Amniotic epithelial cell (primary cell): ENCODE data around the gene RAB30.

Source experiments
- DNase-seq: peaks from one replicate; pipeline ENCODE4 v3.0.0-alpha.2; 2010; ENCODE audit warnings: low read depth

The RAB30 gene

GRCh38 chr11:83070731-83071566 is 748 bp downstream of the RAB30 start:
- DNase-seq: no peak

DNA sequence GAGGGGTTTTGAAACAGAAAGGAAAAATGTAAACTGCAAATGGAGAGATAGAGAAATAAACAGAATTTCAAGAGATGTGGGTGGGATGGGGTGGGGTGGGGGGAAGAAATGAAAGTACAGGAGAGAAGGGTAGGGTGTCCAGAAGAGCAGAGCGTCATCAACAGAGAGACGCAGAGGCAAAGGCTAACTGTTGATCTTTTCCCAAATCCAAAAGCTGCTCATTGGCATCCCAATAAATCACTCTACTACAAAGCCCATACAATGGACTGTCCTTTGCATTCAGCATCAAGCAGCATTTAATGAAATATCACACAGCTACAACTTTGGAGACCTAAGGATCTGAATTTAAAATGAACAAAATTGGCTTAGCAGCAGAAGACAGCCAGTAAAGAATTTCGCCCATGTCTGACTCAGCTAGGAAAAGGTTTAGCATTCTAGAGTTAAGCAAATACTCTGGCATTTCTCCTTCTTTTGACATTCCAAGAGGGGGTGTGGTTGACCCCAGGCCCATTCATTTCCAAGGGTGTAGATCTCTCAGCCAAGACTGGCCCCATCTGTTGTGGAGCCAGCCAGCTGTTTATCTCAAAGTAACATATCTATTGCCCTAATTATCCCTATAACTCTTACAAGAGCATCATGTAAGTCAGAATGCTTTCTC is 1.5 kb downstream of the RAB30 start:
- DNase-seq: peak; percentile 75

GRCh38 chr11:83069441-83070043 is 2.2 kb downstream of the RAB30 start:
- no peak for DNase-seq

DNA sequence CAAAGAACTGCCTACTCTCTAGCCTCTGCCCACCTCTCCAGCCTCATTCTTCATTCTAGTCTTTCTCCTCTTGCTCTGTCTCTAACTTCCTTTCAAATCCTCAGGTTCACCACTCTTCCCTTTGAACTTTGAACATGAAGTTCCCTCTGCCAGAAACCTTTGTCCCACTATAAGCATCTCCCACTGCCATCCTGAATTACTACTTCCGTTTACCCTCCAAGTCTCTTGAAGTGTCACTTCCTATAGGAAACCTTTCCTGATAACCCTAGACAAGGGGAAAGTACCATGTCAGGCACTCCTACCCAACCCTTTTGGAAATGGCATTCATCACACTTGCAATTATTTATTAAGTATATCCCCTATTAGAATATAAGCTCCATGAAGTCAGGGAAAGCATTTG is 3.1 kb downstream of the RAB30 start:
- no peak for DNase-seq

DNA sequence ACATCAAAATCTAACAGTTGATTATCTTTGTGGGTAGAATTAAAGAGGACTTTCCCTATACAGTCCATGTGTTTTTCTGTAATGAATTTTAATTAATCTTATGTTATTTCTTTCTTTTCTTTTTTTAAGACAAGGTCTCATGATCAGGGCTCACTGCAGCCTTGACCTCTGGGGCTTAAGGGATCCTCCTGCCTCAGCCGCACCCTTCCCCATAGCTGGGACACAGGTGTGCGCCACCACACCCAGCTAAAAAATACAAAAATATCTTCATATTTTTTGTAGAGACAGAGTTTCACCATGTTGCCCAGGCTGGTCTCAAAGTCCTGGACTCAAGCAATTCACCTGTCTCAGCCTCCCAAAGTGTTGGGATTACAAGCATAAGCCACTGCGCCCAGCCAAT is 7.7 kb downstream of the RAB30 start:
- no peak for DNase-seq

DNA sequence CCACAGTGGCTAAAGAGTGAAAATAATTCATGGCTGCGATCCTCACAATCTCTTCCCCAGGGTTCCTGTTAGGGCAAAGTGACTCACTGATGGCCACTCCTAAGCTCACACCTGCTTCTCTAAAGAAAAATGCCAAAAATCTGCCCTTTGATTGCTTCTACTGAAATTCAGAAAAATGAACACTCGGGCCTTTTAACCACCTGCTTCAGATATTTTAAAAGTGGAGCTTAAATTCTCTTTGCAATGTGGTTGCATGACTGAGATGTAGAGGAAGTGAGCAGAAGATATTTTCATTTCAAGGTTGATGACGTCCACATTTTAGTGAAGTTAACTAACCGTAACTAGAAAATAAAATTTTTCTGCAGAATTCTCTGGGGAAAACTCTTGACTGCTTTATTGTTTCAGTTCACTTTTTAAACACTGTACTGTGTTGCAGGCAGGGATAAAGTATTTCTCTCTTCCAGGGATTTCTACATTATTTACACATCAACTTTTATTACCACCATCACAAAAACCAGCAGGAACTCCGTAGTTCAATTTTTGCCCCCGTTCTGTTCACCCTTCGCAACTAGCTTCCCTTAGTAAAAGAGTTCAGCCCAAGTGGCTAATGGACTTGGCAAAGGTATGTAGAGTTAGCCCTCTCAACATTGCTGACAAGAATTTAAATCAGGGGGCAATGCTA is 8.5 kb downstream of the RAB30 start:
- DNase-seq: peak; percentile 31

DNA sequence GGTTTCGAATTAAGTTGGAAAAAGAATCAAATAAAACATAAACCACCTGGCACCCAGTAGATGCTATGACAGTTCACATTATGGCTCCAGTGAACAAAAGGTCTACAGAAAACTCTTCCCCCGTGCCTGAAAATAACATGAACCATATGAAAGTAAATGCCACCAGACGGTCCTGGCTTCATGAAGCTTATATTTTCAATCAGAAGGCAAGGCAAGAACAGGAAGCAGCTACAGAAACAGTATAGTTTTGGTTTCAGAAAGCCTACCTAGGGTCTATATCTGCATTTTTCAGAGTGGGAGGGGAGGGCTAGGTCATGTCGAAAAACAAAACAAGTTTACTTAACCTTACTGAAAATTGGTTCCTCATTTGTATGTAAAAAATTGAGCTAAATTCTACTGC is 9.8 kb downstream of the RAB30 start:
- DNase-seq: no peak

DNA sequence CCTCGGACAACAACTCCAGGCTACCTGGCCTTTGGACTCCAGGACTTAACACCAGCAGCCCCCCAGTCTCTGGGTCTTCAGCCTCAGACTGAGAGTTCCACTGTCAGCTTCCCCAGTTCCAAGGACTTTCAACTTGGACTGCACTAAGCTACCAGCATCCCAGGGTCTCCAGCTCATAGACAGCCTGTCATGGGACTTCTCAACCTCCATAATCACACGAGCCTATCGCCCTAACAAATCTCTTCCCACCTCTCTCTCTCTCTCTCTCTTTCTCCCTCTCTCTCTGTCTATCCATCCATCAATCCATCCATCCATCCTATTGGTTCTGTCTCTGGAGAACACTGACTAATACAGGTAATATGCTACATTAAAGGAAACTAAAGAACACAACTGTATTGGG is 10.7 kb downstream of the RAB30 start:
- DNase-seq: no peak

DNA sequence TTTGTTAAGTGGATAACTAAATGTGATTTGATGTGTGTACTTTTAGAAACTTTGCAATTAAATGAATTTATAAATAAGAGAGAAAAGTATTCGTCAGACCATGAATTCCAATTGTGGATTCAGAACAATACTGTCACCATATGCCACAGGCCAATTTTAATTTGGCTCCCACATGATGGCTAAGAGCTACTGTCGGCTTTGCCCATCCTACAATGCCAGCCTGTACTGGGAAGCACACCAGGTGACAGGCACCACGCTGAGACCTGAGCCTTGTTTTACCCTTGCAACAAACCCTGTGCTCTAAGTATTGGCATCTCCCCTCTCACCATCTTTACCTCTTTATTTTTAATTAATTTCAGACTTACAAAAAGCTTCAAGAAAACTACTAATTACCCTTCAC is 14.0 kb downstream of the RAB30 start:
- DNase-seq: no peak

- DNase-seq: no peak
Observed at GRCh38 chr11:83056611-83057010, 15.1 kb downstream of the RAB30 start.

DNA sequence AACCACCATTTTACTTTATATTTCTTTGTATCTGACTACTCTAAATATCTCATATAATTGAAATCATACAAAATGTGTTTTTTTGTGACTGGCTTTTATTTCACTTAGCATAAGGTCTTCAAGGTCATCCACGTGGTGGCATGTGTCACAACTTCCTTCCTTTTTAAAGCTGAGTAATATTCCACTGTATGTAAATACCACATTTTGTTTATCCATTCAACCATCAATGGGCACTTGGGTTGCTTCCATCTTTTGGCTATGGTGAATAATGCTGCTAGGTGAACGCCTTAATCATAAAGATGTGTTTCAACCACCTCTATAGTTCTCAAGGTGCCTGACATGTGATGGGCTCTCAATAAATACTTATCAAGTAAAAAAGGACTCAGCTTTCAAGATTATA is 15.5 kb downstream of the RAB30 start:
- no peak for DNase-seq

- no peak for DNase-seq
Observed at GRCh38 chr11:83054904-83055380, 16.8 kb downstream of the RAB30 start.

DNA sequence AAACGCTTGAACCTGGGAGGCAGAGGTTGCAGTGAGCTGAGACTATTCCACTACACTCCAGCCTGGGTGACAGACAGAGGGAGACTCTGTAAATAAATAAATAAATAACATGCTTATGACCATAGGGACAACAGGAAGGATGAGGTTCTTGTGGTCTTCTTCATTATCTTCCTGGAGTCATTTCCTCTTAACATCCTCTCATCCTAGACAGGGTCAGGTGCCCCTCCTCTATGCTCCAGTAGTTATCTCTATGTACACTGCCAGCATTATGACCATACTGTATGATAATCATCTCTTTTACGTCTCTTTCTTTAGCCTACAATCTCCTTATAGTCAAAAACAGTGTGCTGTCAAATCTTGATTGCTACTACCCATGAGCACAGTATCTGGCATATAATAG is 17.7 kb downstream of the RAB30 start:
- DNase-seq: no peak

DNA sequence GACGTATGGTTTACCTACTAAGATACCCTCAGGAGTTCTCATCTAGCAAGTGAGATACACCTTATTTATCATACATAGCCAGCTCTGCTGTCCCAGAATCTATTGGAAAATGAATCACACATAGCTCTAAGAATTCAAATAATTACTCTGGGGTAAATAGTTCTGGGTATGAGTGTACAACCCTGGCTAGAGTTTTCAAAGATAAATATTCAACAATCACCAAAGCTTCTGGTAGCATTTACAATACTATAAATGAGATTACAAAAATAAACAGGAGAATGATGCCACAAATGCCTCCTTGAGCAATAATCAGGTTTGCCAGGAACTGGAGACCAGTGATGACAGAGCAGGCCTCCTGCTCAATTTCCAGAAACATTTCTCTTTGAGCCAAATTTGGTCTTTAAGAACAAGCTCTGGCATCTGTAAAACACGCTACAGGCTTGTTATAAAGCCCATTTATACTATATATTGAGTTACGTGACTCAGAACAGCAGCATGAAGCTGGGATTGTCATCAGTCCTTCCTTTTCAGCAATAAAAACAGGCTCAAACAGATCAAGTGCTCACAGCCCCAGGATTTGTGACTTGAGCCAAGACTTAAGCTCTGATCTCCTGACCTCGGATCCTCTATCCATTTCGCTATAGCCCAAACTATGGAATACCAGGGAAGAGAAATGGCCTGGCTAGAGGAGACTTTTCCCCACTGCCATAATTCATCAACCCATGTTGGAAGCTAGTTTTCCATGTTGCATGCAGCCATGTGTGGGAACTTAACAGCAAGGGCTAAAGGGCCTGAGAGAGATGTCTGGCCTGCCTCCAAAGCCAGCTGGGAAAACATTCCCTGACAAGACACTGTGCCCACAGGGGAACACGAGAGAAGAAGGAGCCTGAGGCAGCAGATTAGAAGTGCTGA is 19.7 kb downstream of the RAB30 start:
- DNase-seq: peak; percentile 87

DNA sequence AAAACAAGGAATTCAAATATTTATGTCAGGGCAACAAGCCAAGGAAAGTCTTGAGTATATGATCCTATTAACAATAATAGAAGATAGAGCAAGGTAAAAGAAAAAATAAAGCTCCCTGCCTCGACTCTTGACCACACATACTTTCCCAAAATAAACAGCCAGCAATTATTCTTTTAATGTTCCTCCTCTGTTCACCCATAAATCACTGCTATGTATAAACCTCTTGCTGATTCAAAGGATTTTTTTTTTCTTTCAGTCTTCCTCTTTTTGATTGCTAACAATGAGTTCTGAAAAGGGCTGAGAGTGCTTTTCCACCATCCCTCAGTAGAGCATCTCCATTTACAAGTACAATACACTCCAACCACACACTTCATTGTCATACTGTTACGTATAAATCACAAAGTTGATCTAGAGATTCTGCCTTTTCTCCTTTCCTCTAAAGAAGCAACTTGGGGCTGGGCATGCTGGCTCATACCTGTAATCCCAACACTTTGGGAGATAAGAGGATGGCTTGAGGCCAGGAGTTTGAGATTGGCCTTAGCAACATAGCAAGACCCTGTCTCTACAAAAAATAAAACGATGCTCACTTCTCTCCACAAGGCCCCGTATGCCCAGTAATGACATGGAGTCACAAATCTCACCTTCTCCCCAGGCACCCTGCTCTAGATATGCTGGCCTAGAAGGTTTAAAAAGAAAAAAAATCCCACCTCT is 24.0 kb downstream of the RAB30 start:
- DNase-seq: no peak

GRCh38 chr11:83046621-83047172 is 25.0 kb downstream of the RAB30 start:
- DNase-seq: no peak

DNA sequence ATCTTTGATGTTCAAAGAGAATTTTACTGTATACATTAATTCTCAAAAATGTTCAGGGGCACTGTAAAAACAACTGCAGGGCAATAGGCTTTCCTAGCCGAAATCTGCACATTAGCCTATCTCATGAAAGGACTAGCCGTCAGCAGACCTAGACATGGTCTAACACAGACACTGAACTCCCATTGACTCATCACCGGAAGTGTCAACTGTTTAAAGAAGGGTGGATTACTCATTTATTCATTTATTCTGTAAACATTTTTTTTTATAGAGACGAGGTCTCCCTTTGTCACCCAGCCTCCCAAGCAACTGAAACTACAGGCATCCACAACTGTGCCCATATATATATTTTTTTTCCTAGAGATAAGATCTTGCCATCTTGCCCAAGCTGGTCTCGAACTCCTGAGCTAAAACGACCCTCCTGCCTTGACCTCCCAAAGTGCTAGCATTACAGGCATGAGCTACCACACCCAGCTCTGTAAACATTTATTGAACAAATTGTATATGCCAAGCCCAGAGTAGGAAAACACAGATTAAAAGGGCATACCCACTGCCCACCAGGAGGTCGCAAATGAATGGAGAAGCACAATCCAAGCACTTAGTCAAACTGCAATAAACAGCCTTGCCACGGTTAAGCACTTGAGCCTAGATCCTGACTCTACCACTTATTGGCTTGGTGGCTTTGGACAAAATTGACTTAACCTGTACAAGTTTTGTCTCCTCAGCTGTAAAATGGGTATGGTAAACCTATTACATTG is 26.6 kb downstream of the RAB30 start:
- DNase-seq: peak; percentile 84

- peak; percentile 42 for DNase-seq
Observed at GRCh38 chr11:83042964-83043711, 28.6 kb downstream of the RAB30 start.

GRCh38 chr11:83041126-83041525 is 30.6 kb downstream of the RAB30 start:
- DNase-seq: no peak
